RWPE2 (cell line): ENCODE data around the gene CBX5.

ENCODE experiments used
- ATAC-seq: fragments of 200-7000 bp; cut with Tn5 transposase; 3 replicates; pipeline ENCODE4 v1.9.1; 2021; ENCODE audit warnings: low read depth
- DNase-seq: peaks from one replicate; pipeline ENCODE4 v3.0.0-alpha.2; 2020; ENCODE audit warnings: low spot score
- H3K27ac ChIP-seq: fragments of 450-650 bp; 2 replicates; pipeline ENCODE4 v1.5.1; 2017; ENCODE audit warnings: mild to moderate bottlenecking; ENCODE audit not compliant: poor library complexity, severe bottlenecking
- H3K27me3 ChIP-seq: fragments of 250-450 bp; sonication (Bioruptor Pico); 2 replicates; pipeline ENCODE4 v1.5.1; 2021; ENCODE audit warnings: mild to moderate bottlenecking, moderate library complexity; ENCODE audit not compliant: insufficient read depth, poor library complexity, severe bottlenecking
- H3K36me3 ChIP-seq: fragments of 250-450 bp; sonication (Bioruptor Pico); 2 replicates; pipeline ENCODE4 v1.5.1; 2020; ENCODE audit warnings: low read depth, mild to moderate bottlenecking, moderate library complexity
- H3K4me1 ChIP-seq: fragments of 250-450 bp; sonication (Bioruptor Pico); 2 replicates; pipeline ENCODE4 v1.5.1; 2021; ENCODE audit warnings: mild to moderate bottlenecking, moderate library complexity; ENCODE audit not compliant: insufficient read depth, poor library complexity, severe bottlenecking
- H3K4me3 ChIP-seq: fragments of 250-450 bp; sonication (Bioruptor Pico); 2 replicates; pipeline ENCODE4 v1.5.1; 2021; ENCODE audit warnings: mild to moderate bottlenecking, moderate library complexity; ENCODE audit not compliant: severe bottlenecking
- H3K9me3 ChIP-seq: fragments of 250-450 bp; sonication (Bioruptor Pico); 2 replicates; pipeline ENCODE4 v1.5.1; 2021; ENCODE audit warnings: mild to moderate bottlenecking, moderate library complexity; ENCODE audit not compliant: severe bottlenecking
- TF ChIP-seq, protein P1 (sequence below): fragments of 450-650 bp; IDR thresholded peaks from one replicate; pipeline ENCODE4 v1.5.1; 2017; ENCODE audit warnings: mild to moderate bottlenecking, moderate library complexity; ENCODE audit not compliant: poor library complexity, severe bottlenecking

The CBX5 gene

GRCh38 chr12:54206791-54207190, 73.1 kb downstream of the CBX5 start:
- Histone ChIP-seq H3K9me3 (no peaks in the 10 kb centered on the region), H3K27me3 (no peaks in the 10 kb centered on the region), H3K4me3 (no peak overlapping the region), H3K27ac (no peak overlapping the region), H3K4me1 (no peaks in the 10 kb centered on the region), H3K36me3 (no peaks in the 10 kb centered on the region)
- ATAC-seq (no peak), DNase-seq (no peak)
- TF ChIP-seq, protein P1, sequence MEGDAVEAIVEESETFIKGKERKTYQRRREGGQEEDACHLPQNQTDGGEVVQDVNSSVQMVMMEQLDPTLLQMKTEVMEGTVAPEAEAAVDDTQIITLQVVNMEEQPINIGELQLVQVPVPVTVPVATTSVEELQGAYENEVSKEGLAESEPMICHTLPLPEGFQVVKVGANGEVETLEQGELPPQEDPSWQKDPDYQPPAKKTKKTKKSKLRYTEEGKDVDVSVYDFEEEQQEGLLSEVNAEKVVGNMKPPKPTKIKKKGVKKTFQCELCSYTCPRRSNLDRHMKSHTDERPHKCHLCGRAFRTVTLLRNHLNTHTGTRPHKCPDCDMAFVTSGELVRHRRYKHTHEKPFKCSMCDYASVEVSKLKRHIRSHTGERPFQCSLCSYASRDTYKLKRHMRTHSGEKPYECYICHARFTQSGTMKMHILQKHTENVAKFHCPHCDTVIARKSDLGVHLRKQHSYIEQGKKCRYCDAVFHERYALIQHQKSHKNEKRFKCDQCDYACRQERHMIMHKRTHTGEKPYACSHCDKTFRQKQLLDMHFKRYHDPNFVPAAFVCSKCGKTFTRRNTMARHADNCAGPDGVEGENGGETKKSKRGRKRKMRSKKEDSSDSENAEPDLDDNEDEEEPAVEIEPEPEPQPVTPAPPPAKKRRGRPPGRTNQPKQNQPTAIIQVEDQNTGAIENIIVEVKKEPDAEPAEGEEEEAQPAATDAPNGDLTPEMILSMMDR = no peak

GRCh38 chr12:54204316-54204715, 75.6 kb downstream of the CBX5 start:
- TF ChIP-seq, protein P1 = no peak
- H3K4me1 ChIP-seq = no peaks in the 10 kb centered on the region
- H3K4me3 ChIP-seq = no peak overlapping the region
- ATAC-seq = no peak
- no peaks in the 10 kb centered on the region for H3K36me3 ChIP-seq
- no peak overlapping the region for H3K27ac ChIP-seq
- no peaks in the 10 kb centered on the region for H3K27me3 ChIP-seq
- H3K9me3 ChIP-seq = no peaks in the 10 kb centered on the region
- DNase-seq = no peak

DNA sequence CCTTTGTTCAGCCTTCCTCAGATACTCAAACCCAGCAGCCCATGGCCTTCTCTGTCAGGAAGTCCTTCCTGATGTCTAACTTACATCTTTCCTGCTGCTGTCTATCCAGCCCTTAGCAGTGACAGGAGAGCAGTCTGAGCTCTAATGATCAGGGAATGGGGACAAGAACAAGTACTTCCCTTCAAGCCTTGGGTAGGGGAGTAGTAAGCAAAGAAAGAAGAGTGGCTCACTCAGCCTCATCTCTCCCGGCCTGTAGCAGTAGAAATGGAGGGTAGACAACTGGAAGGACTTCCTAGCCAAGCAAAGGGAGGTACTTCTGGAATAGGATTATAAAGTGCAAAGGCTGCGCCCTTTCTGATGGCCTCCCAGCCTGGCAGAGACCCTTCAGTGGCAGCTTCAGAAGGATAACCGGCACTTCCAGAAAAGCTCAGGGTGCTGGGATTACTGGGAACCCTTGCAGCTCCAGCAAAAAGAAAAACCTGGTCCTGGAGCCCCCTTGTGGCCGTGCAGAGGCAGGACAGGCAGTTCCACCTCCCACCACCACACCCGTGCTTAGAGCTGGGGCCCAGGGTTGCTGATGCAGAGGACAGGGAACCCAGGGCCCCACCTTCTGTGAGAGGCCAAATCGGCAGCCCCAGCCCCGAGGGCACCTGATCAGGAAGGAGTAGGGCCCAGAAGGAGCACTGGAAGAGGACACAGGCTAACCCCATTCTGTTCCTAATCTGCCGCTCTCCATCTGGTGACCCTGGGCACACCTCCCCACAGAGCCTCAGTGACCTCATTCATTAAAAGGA, 78.7 kb downstream of the CBX5 start:
- Histone ChIP-seq H3K27ac (no peak overlapping the region), H3K9me3 (no peaks in the 10 kb centered on the region), H3K27me3 (no peaks in the 10 kb centered on the region), H3K36me3 (no peaks in the 10 kb centered on the region), H3K4me3 (no peak overlapping the region), H3K4me1 (peaks cover 4% of the 10 kb centered on the region)
- TF ChIP-seq, protein P1 = peak; percentile 91
- ATAC-seq (peak; percentile 85), DNase-seq (no peak)

DNA sequence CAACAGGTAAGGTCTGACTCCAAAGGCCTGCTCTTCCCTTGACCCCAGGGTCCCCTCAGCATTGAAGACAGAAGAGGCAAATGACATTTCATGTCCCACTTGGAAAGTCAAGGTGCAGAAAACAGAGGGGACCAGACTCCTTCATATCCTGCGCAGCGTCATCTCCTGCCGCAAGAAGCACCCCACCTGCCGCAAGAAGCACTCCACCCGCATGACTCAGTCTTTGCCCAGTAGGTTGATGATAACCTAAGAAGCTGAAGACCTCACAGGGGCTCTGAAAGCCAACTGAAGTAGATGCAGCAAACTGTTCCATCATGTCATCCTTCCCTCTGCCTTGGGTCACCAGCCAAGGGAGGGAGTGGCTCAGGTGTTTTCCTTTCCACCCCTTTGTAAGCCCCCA, 79.5 kb downstream of the CBX5 start:
- no peaks in the 10 kb centered on the region for H3K9me3 ChIP-seq
- no peak for ATAC-seq
- H3K36me3 ChIP-seq = no peaks in the 10 kb centered on the region
- H3K4me3 ChIP-seq = no peak overlapping the region
- no peak overlapping the region for H3K27ac ChIP-seq
- H3K4me1 ChIP-seq = peaks cover 4% of the 10 kb centered on the region
- DNase-seq = no peak
- TF ChIP-seq, protein P1 = no peak
- H3K27me3 ChIP-seq = no peaks in the 10 kb centered on the region

DNA sequence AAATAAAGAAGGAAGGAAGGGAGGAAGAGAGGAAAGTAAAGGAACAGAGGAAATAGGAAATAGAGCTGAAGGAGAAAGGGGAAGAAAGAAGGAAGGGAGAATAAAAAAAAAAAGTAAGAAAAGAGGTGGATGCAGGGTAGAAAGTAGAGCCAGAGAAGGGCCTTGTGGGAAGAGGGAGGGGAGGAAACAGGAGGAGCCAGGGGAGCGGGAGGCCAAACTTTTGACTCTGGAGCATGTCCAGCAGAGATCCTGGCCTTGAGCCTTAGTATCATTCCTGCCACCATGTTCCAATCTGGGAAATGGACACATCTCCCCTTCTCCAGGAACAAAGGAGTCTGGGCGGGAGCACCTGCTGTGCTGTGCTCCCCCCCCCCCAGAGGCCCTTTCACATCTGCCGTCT, 80.0 kb downstream of the CBX5 start:
- DNase-seq = no peak
- Histone ChIP-seq H3K36me3 (no peaks in the 10 kb centered on the region), H3K27me3 (no peaks in the 10 kb centered on the region), H3K4me3 (no peak overlapping the region), H3K27ac (no peak overlapping the region), H3K9me3 (no peaks in the 10 kb centered on the region), H3K4me1 (peaks cover 4% of the 10 kb centered on the region)
- no peak for ATAC-seq
- TF ChIP-seq, protein P1 = no peak
